ENCODE data around the gene PID1.
"Not testable (repeated sequence)": the region's sequence is repeated elsewhere in the genome, so short reads cannot be mapped to it uniquely, and the experiment has no call there.

The PID1 gene

GRCh38 chr2:229080172-229080571 is 190.9 kb downstream of the PID1 start:
- DNase-seq (ENCODE audit: low read depth, low spot score), result no peak

GRCh38 chr2:229076886-229077285 is 194.2 kb downstream of the PID1 start:
- not testable (repeated sequence) for DNase-seq (ENCODE audit: low read depth, low spot score)

DNA sequence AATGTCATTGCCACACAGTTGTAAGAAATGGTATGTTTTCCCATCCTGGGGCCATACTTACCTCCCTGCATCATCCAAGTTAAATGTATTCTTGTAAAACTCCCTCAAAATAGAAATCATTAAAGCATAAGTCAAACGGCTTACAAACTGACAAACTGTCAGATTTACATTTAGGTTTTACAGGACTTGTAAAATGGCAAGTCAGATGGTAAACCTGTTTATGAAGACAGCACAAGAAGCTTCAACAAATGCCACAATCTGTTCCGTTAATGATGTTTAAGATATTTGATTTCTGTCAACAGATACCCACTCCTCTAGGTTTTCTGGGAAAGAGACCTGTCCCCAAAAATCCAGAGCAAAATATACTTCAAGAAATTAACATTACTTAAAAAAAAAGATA is 197.2 kb downstream of the PID1 start:
- no peak for DNase-seq (ENCODE audit: low read depth, low spot score)

DNA sequence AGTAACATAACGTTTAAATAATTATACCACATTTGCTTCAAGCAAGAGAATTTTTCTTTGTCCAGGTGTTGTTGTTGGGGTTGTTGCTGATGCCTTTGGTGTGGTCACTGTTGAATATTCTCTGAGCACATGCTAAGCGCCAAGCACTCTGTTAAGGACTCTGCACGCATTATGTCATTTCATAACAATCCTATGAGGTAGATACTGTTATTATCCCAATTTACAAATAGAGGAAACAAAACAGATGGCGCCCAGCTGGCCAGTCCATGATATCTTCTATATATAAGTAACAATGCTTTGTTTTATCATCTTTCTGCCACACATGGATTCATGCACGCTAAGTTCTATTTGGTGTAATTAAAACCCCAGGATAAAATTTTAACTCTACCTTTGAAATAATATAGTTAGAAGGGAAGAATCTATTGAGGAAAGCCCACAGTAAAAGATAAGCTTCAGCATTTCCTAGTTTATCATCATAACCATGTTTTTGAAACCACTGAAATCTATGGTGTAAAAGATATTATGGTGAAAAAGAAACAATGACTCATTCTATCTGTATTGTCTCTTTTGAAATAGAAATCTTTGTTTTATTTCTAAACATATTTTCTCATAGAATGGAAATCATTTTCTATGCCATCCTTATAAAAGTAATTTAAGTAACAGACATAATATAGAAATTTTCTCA is 199.7 kb downstream of the PID1 start:
- no peak for DNase-seq (ENCODE audit: low read depth, low spot score)

DNA sequence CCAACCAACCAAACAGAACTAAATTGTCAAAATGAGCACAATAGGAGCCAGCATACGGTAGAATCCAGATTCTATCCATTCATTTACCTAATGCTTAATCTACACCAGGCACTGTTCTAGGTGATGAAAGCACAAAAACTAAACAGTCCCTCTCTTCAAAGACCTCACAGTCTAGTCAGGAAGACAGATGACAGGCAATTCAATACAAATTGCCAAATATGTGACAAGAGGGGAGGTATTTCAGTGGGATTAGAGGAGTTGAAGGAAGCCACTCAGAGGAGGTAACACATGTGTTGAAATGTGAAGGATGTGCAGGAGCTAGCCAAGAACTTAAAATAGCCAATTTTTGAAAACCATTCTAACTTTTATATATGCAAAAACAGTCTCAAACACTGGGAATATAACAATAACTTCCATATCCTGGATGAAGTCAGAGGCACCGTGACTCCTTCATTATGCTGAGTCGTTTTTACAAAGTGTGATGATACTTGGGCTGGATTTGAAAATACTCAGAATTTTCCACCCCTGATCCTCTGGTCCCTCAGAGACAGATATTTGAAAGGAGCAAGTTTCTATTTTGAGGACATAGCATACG is 204.9 kb downstream of the PID1 start:
- no peak for DNase-seq (ENCODE audit: low read depth, low spot score)

DNA sequence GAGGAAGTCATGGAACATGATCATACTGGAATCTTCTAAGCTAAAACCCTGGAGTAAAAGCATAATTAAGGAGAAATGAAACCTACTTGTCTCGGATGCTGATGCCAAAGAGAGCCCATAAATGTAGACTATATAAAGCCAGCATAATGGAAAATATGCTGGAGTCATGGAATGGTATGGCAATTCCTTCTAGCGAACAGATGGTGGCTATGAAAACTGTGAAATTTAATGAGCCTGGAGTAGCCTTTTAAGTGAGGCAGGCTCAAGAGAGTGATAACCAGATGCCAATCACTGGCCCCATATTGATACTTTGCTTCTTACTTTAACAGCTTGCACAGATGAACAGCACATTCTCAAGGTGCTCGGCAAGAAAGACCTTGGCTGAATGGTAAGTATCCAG is 206.3 kb downstream of the PID1 start:
- no peak for DNase-seq (ENCODE audit: low read depth, low spot score)

DNA sequence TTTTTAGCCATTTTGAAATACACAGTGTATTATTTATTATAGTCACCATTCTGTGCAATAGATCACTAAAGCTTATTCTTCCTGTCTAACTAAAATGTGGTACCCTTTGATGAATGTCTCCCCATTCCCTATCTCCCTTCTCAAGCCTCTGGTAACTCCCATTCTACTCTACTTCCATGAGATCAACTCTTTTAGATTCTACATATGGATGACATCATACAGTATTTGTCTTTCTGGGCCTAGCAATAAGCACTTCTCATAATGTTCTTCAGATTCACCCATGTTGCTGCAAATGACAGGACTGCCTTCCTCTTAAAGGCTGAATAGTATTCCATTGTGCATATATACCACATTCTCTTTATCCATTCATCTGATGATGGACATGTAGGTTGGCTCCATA is 210.9 kb downstream of the PID1 start:
- no peak for DNase-seq (ENCODE audit: low read depth, low spot score)

DNA sequence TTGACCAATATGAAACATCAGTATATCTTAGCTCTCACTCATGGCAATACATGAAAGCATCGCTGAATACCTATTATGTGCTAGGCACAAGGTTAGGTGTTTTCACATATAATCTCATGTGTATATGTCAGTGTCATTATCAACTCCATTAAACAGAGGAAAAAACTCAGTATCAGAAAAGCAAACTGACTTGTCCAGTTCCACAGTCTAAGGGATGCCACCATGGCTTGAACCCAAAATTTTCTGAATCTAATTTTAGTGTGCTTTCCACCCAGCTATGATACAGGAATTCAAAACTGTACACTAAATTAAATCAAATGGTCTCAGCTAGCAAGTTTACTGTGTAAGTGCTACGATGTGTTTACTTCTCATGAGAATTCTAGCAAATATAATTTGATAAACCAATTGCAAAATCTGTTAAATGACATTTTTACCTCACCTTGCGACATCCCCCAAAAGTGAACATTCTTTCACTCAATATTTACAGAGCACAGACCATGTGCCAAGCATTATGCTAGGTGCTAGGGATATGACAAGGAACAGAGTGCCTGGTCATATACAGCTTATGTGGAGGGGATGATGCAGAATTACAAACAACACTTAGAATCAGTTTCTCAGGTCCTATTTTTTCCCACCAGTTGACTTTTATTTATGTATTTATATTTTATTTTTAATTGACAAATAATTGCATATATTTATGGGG is 211.6 kb downstream of the PID1 start:
- no peak for DNase-seq (ENCODE audit: low read depth, low spot score)

GRCh38 chr2:229057976-229058553 is 213.0 kb downstream of the PID1 start:
- DNase-seq (ENCODE audit: low read depth, low spot score), result no peak

DNA sequence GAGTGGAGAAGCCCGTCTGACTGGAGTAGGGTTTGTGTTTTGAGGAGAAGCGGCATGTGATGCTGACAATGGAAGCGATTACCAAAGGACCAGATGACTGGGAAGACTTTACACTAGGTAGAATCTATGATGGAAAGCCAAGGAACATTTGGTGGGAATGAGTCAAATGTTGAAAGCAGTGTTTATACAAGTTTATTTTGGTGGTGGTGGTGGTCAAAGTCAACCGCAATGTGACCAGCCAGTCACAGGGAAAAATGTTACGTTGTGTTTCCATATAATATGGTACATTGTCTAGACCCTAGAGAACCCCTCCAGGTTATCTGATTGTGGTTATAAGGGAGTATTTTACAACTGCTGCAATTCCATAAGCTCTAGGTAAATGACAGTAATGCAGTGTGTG is 216.8 kb downstream of the PID1 start:
- no peak for DNase-seq (ENCODE audit: low read depth, low spot score)

DNA sequence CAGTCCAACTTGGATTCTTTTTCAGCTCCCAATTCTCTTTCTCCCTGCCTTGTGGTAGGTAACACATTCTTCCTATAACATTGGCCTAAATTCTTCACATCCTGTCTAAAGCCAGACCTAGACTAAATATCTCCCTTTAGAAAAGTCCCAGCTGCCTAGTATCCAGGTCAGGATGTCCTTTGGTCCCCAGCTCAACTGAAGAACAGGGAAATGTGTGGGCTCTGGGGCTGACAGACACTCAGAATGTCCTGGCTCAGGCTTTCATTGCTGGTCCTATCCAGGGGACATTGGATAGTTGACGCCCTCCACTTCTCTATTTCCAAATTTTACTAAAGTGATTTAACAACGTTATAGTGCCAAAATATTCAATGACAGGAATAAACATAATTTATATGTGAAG is 219.3 kb downstream of the PID1 start:
- no peak for DNase-seq (ENCODE audit: low read depth, low spot score)

- no peak for DNase-seq (ENCODE audit: low read depth, low spot score)
Observed at GRCh38 chr2:229050133-229050532, 221.0 kb downstream of the PID1 start.

GRCh38 chr2:229048134-229048533 is 223.0 kb downstream of the PID1 start:
- no peak for DNase-seq (ENCODE audit: low read depth, low spot score)

- DNase-seq (ENCODE audit: low read depth, low spot score), result no peak
Observed at GRCh38 chr2:229045671-229046070, 225.4 kb downstream of the PID1 start.

- DNase-seq (ENCODE audit: low read depth, low spot score), result no peak
Observed at GRCh38 chr2:229044581-229044980, 226.5 kb downstream of the PID1 start.

- no peak for DNase-seq (ENCODE audit: low read depth, low spot score)
Observed at GRCh38 chr2:229043681-229044080, 227.4 kb downstream of the PID1 start.

GRCh38 chr2:229042349-229042748 is 228.7 kb downstream of the PID1 start:
- no peak for DNase-seq (ENCODE audit: low read depth, low spot score)

GRCh38 chr2:229041691-229042090 is 229.4 kb downstream of the PID1 start:
- DNase-seq (ENCODE audit: low read depth, low spot score), result no peak

DNA sequence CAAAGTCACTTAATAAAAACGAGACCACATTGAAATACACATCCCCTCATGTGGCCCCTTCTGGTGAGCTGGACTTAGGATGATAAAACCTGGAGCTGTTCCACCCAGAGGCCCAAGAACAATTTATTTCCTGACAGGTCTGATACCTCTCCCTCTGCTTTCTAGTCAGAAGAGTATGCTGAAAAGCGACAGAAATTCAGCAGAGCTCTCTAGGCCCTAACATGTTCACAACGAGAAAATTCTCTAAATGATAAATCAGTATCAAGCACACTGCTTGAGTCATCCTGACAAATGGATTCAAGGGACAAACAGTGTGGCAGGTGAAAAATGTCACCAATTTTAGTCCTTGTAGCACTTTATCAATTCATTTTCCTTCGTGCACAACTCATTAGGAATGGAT is 233.5 kb downstream of the PID1 start:
- no peak for DNase-seq (ENCODE audit: low read depth, low spot score)

DNA sequence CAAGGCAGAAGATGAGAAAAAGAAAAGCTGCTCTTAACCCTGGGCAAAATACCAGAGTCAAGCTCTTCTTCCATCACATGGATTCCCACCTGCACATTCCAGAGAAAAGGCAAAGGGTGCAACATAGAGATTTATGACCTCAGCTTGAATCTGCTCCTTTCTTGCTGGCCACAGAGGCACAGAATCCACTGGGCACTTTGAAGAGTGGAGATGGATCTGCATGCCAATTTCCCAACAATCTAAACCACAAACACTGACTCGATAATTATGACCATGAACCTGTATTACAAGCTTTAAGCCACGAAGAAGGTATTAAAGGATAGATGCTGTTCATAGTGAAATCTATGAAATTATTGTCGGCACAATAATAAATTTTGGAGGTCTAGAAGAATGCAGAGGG is 237.3 kb downstream of the PID1 start:
- no peak for DNase-seq (ENCODE audit: low read depth, low spot score)

GRCh38 chr2:229032608-229033234 is 238.4 kb downstream of the PID1 start:
- DNase-seq (ENCODE audit: low read depth, low spot score), result no peak

DNA sequence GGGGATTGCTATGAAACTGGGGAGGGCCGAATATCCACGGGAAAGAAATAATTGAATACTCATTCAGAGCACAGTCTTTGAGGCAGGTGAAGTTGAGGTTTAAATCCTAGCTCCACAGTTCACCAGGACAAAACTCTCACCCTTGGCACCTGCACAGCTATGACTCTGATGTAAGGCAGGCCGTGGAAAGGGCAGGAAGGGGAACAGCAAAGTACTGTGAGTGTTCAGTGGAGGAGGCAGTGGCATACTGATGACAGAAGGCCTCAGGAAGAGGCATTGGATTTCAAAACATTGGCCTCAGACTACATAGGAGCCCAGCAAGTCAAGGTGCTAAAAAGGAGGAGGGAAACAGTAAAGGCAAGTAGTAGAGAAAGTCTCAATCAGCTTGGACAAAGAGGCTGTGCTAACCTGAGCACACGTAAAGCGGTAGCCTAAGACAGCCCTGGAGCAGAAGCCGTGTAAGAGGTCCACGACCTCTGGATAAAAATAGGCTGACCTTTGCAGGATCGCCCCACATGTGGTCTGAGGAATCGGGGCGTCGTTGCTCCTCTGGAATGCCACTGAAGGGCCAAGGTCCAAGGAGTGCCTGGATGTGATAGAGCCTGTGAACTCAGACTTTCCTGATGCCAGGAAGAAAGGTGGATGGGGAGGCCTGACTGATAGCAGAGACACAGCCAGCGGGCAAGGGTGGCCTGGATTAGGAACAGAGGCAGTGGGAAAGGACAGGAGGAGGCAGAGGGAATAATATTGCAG is 243.6 kb downstream of the PID1 start:
- DNase-seq (ENCODE audit: low read depth, low spot score), result no peak

Measured in activated CD4-positive, CD25-positive, alpha-beta regulatory T cell treated with anti-CD3 and anti-CD28 coated beads, Interleukin-2, amount 50 U/mL, for 16 hours (primary cell).